ENCODE measurements around the gene RUFY2.
"Not testable (repeated sequence)": the region's sequence is repeated elsewhere in the genome, so short reads cannot be mapped to it uniquely, and the experiment has no call there.

The RUFY2 gene

DNA sequence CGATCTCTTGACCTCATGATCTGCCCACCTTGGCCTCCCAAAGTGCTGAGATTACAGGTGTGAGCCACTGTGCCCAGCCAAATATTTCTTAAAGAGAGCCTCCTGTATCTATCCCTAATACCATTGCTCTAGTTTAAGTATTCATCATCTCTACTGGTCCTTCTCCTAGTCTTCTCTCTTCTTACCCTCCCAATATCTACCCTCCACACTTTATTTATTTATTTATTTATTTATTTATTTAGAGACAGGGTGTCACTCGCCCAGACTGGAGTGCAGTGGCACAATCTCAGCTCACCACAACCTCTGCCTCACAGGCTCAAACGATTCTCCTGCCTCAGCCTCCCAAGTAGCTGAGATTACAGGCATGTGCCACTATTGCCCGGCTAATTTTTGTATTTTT, 82.7 kb downstream of the RUFY2 start:
- DNase-seq = not testable (repeated sequence)

- no peak for DNase-seq
Measured at GRCh38 chr10:68318331-68319059, 88.6 kb downstream of the RUFY2 start.

- DNase-seq = no peak
Measured at GRCh38 chr10:68315582-68315981, 91.5 kb downstream of the RUFY2 start.

DNA sequence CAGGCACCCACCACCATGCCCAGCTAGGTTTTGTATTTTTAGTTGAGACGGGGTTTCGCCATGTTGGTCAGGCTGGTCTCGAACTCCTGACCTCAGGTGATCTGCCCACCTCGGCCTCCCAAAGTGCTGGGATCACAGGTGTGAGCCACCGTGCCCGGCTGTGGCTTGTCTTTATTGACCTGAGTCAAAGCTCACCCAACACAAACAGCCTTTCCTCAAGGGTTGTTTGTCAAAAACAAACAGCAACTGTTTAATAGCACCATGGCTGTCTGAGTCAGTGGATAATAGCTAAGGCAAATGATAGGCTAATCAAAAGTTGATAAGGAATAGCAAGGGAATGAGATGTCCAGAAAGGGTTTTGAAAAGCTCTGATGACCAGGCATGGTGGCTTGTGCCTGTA, 92.1 kb downstream of the RUFY2 start:
- DNase-seq = not testable (repeated sequence)

DNA sequence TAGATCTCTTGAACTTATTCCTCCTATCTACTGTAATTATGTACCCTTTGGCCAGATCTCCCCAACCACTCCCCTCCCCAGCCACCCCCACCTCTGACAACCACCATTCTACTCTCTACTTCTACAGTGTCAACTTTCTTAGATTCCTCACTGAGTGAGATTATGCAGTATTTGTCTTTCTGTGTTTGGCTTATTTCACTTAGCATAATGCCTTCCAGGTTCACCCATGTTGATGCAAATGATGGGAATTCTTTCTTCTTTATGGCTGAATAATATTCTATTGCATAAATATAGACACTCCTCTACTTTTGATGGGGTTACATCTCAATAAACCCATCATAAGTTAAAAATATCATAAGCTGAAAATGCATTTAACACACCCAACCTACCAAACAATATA, 96.5 kb downstream of the RUFY2 start:
- no peak for DNase-seq

DNA sequence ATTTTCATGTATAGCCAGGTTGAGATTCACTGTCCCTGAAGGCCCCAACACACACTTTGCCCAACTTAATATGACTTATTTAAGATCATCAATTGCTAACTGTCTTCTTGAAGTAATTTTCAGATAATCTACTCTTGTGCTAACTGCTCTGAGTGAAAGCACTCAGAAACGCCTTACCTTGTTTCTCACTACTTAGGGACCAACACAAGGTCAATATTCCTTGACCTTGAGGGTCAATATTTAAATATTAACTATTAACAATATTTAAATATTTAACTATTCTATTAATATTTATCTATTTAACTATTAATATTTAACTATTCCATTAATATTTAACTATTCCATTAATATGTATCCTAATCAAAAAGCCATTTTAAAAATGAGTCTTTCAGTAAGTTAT, 101.2 kb downstream of the RUFY2 start:
- no peak for DNase-seq

GRCh38 chr10:68303849-68304412, 103.1 kb downstream of the RUFY2 start:
- no peak for DNase-seq

- no peak for DNase-seq
Measured at GRCh38 chr10:68302871-68303270, 104.2 kb downstream of the RUFY2 start.

DNA sequence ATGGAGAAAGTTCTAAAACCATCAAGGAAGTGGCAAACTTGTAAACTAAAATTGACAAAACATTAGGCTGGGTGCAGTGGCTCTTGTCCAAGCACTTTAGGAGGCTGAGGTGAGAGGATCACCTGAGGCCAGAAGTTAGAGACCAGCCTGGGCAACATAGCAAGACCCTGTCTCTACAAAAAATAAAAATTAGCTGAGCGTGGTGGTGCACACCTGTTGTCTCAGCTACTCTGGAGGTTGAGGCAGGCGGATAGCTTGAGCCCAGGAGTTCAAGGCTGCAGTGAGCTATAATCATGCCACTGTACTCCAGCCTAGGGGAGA, 104.6 kb downstream of the RUFY2 start:
- no peak for DNase-seq

GRCh38 chr10:68301790-68302502, 105.1 kb downstream of the RUFY2 start:
- no peak for DNase-seq

- no peak for DNase-seq
Measured at GRCh38 chr10:68301301-68301700, 105.8 kb downstream of the RUFY2 start.

GRCh38 chr10:68296843-68297663, 110.0 kb downstream of the RUFY2 start:
- DNase-seq = no peak

Data from femur (tissue), 1 donor.